Ishikawa (cell line): ENCODE data around the gene ASH1L.

Experiments
- CEBPB ChIP-seq: IDR thresholded peaks from 2 replicates; pipeline ENCODE4 v1.6.1; 2012
- CREB1 ChIP-seq: IDR thresholded peaks from 2 replicates; pipeline ENCODE4 v1.6.1; 2012; ENCODE audit warnings: low read depth
- EP300 ChIP-seq: IDR thresholded peaks from 2 replicates; pipeline ENCODE4 v1.6.1; 2012; ENCODE audit warnings: borderline replicate concordance
- FOXM1 ChIP-seq: IDR thresholded peaks from 2 replicates; pipeline ENCODE4 v1.6.1; 2012; ENCODE audit warnings: low read depth, borderline replicate concordance
- MAX ChIP-seq: IDR thresholded peaks from 2 replicates; pipeline ENCODE4 v1.6.1; 2012
- NFIC ChIP-seq: IDR thresholded peaks from 2 replicates; pipeline ENCODE4 v1.6.1; 2012
- RAD21 ChIP-seq: IDR thresholded peaks from 2 replicates; pipeline ENCODE4 v1.6.1; 2012; ENCODE audit warnings: low read depth
- REST ChIP-seq: IDR thresholded peaks from 2 replicates; pipeline ENCODE4 v1.6.1; 2012; ENCODE audit warnings: low read depth, mild to moderate bottlenecking
- TAF1 ChIP-seq: IDR thresholded peaks from 2 replicates; pipeline ENCODE4 v1.6.1; 2012; ENCODE audit warnings: low read depth, mild to moderate bottlenecking
- TCF12 ChIP-seq: IDR thresholded peaks from 2 replicates; pipeline ENCODE4 v1.6.1; 2012; ENCODE audit warnings: low read depth
- TEAD4 ChIP-seq: IDR thresholded peaks from 2 replicates; pipeline ENCODE4 v1.6.1; 2012
- USF1 ChIP-seq: IDR thresholded peaks from 2 replicates; pipeline ENCODE4 v1.6.1; 2012
- YY1 ChIP-seq: IDR thresholded peaks from 2 replicates; pipeline ENCODE4 v1.6.1; 2012; ENCODE audit warnings: low read depth
- ZBTB7A ChIP-seq: IDR thresholded peaks from 2 replicates; pipeline ENCODE4 v1.6.1; 2012; ENCODE audit warnings: low read depth

- TF ChIP-seq MAX = no peak
- TF ChIP-seq EP300 = no peak
- TF ChIP-seq RAD21 = no peak
- TF ChIP-seq REST = no peak
- TF ChIP-seq ZBTB7A = no peak
- TF ChIP-seq TAF1 = no peak
- no peak for TF ChIP-seq FOXM1
- no peak for TF ChIP-seq CEBPB
- no peak for TF ChIP-seq USF1
- TF ChIP-seq TEAD4 = no peak
- no peak for TF ChIP-seq YY1
- no peak for TF ChIP-seq CREB1
- no peak for TF ChIP-seq TCF12
- no peak for TF ChIP-seq NFIC
Measured at GRCh38 chr1:155608888-155609225, 46.3 kb upstream of the ASH1L start.
